Ishikawa (cell line): Measurements from ENCODE around the gene DNAAF9.

Experiments used
- CEBPB ChIP-seq: IDR thresholded peaks from 2 replicates; pipeline ENCODE4 v1.6.1; 2012
- CREB1 ChIP-seq: IDR thresholded peaks from 2 replicates; pipeline ENCODE4 v1.6.1; 2012; ENCODE audit warnings: low read depth
- EGR1 ChIP-seq: IDR thresholded peaks from 2 replicates; pipeline ENCODE4 v1.6.1; 2012
- EP300 ChIP-seq: IDR thresholded peaks from 2 replicates; pipeline ENCODE4 v1.6.1; 2012; ENCODE audit warnings: borderline replicate concordance
- FOXM1 ChIP-seq: IDR thresholded peaks from 2 replicates; pipeline ENCODE4 v1.6.1; 2012; ENCODE audit warnings: low read depth, borderline replicate concordance
- MAX ChIP-seq: IDR thresholded peaks from 2 replicates; pipeline ENCODE4 v1.6.1; 2012
- NFIC ChIP-seq: IDR thresholded peaks from 2 replicates; pipeline ENCODE4 v1.6.1; 2012
- RAD21 ChIP-seq: IDR thresholded peaks from 2 replicates; pipeline ENCODE4 v1.6.1; 2012; ENCODE audit warnings: low read depth
- TAF1 ChIP-seq: IDR thresholded peaks from 2 replicates; pipeline ENCODE4 v1.6.1; 2012; ENCODE audit warnings: low read depth, mild to moderate bottlenecking
- TCF12 ChIP-seq: IDR thresholded peaks from 2 replicates; pipeline ENCODE4 v1.6.1; 2012; ENCODE audit warnings: low read depth
- TEAD4 ChIP-seq: IDR thresholded peaks from 2 replicates; pipeline ENCODE4 v1.6.1; 2012
- USF1 ChIP-seq: IDR thresholded peaks from 2 replicates; pipeline ENCODE4 v1.6.1; 2012
- YY1 ChIP-seq: IDR thresholded peaks from 2 replicates; pipeline ENCODE4 v1.6.1; 2012; ENCODE audit warnings: low read depth
- ZBTB7A ChIP-seq: IDR thresholded peaks from 2 replicates; pipeline ENCODE4 v1.6.1; 2012; ENCODE audit warnings: low read depth
- TF ChIP-seq, protein P1 (sequence below): IDR thresholded peaks from 2 replicates; pipeline ENCODE4 v1.6.1; 2012; ENCODE audit warnings: low read depth, mild to moderate bottlenecking

DNAAF9 gene

GRCh38 chr20:3434232-3434631 is 26.8 kb upstream of the DNAAF9 start:
- TF ChIP-seq USF1 (no peak), MAX (no peak), TCF12 (no peak), CREB1 (no peak), CEBPB (no peak), RAD21 (no peak), EP300 (no peak), YY1 (no peak), FOXM1 (no peak), NFIC (no peak), ZBTB7A (no peak), EGR1 (no peak), TAF1 (no peak), TEAD4 (no peak)

GRCh38 chr20:3433744-3434143 is 26.3 kb upstream of the DNAAF9 start:
- TF ChIP-seq TEAD4 (no peak), EGR1 (no peak), TCF12 (no peak), EP300 (no peak), TAF1 (no peak), YY1 (no peak), CREB1 (no peak), FOXM1 (no peak), RAD21 (no peak), CEBPB (no peak), USF1 (no peak), ZBTB7A (no peak), MAX (no peak), NFIC (no peak)
- TF ChIP-seq, protein P1, sequence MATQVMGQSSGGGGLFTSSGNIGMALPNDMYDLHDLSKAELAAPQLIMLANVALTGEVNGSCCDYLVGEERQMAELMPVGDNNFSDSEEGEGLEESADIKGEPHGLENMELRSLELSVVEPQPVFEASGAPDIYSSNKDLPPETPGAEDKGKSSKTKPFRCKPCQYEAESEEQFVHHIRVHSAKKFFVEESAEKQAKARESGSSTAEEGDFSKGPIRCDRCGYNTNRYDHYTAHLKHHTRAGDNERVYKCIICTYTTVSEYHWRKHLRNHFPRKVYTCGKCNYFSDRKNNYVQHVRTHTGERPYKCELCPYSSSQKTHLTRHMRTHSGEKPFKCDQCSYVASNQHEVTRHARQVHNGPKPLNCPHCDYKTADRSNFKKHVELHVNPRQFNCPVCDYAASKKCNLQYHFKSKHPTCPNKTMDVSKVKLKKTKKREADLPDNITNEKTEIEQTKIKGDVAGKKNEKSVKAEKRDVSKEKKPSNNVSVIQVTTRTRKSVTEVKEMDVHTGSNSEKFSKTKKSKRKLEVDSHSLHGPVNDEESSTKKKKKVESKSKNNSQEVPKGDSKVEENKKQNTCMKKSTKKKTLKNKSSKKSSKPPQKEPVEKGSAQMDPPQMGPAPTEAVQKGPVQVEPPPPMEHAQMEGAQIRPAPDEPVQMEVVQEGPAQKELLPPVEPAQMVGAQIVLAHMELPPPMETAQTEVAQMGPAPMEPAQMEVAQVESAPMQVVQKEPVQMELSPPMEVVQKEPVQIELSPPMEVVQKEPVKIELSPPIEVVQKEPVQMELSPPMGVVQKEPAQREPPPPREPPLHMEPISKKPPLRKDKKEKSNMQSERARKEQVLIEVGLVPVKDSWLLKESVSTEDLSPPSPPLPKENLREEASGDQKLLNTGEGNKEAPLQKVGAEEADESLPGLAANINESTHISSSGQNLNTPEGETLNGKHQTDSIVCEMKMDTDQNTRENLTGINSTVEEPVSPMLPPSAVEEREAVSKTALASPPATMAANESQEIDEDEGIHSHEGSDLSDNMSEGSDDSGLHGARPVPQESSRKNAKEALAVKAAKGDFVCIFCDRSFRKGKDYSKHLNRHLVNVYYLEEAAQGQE: no peak

DNA sequence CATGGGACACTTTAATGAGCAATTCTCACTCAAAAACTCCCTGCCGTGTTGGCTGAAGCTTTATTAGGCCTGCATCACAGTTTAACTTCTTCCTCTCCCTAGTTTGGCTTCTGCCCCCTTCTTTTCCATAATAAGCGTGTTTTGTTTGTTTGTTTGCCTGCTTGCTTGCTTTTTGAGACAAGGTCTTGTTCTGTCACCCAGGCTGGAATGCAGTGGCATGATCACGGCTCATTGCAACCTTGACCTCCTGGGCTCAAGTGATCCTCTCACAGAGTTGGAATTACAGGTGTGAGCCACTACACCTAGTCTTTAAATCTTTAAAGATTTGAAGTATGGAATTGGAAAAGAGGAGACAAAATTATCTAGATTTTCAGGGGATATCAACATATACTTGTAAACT is 25.4 kb upstream of the DNAAF9 start:
- no peak for TF ChIP-seq TEAD4
- no peak for TF ChIP-seq CEBPB
- no peak for TF ChIP-seq TAF1
- TF ChIP-seq YY1: no peak
- TF ChIP-seq FOXM1: no peak
- no peak for TF ChIP-seq EGR1
- no peak for TF ChIP-seq USF1
- no peak for TF ChIP-seq MAX
- TF ChIP-seq NFIC: no peak
- no peak for TF ChIP-seq ZBTB7A
- no peak for TF ChIP-seq TCF12
- TF ChIP-seq, protein P1: no peak
- no peak for TF ChIP-seq CREB1
- no peak for TF ChIP-seq RAD21
- no peak for TF ChIP-seq EP300

DNA sequence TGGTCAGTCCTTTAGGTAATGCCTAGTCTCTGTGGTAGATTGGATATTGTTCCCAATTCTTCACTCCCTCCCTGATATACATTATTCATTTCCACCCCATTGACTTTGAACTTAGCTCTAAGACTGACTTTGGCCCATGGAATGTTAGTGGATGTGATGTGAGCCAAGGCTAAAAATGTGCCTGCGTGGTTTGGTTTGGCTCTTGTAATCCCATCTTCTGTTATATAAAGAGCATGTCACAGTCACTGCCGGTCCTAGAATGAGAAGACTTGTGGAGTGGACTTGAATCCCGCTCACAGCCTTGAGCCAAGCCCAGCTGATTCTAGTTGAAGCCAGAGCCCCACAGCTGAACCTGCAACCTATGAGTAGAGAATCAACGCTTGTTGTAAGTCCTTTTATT is 23.6 kb upstream of the DNAAF9 start:
- TF ChIP-seq, protein P1: no peak
- 0 out of 2 replicates have a peak, but pooled peaks have one; percentile 19 for TF ChIP-seq TEAD4
